ENCODE results near the gene FRMPD2.

GRCh38 chr10:48287417-48288391 lies 13.2 kb upstream of the FRMPD2 start:
- TF ChIP-seq CTCF (IDR thresholded peaks at IDR 0.05) (no peak), SIN3A (IDR thresholded peaks at IDR 0.05; ENCODE audit: borderline replicate concordance, low read depth, low read length) (no peak), POLR2AphosphoS5 (IDR thresholded peaks at IDR 0.05; ENCODE audit: low read depth, low read length) (no peak), MXI1 (IDR thresholded peaks at IDR 0.05; ENCODE audit: low read depth, low read length) (no peak), NRF1 (IDR thresholded peaks at IDR 0.05; ENCODE audit: low read depth, low read length) (no peak), GABPA (IDR thresholded peaks at IDR 0.05; ENCODE audit: low read depth) (no peak), RXRA (IDR thresholded peaks at IDR 0.05; ENCODE audit: borderline replicate concordance, low read depth) (no peak), TEAD4 (IDR thresholded peaks at IDR 0.05; ENCODE audit: borderline replicate concordance, insufficient read depth) (no peak)
